Hematopoietic multipotent progenitor cell treated with erythropoietin and hydrocortisone succinate and interleukin-3 and kit ligand, for 17 days (in vitro differentiated cells): Measurements from ENCODE around the gene CCDC27.
"Not testable (repeated sequence)": the region's sequence is repeated elsewhere in the genome, so short reads cannot be mapped to it uniquely, and the experiment has no call there.

Experiments
- DNase-seq: peaks from one replicate; pipeline ENCODE4 v3.0.0-alpha.2; 2015; ENCODE audit warnings: low spot score

CCDC27 gene

DNA sequence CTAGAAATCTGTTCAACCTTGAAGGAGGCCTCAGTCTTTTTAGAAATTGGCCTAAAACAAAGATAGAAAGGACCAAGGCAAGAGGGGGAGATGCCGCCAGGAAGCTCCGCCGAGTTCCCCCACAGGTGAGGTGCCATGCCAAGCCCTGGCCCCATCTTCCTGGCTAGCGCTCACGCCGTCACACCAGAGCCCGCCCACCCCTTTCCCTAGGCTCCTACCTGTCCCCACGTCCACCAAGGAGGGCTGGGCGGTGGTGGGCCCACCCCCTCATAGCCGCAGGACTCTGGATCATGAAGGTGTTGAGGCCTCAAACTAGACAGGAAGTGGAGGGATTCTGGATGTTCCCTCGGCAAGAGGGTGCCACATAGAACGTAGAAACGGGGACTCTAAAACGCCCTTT lies 15.5 kb upstream of the CCDC27 start:
- DNase-seq = no peak

DNA sequence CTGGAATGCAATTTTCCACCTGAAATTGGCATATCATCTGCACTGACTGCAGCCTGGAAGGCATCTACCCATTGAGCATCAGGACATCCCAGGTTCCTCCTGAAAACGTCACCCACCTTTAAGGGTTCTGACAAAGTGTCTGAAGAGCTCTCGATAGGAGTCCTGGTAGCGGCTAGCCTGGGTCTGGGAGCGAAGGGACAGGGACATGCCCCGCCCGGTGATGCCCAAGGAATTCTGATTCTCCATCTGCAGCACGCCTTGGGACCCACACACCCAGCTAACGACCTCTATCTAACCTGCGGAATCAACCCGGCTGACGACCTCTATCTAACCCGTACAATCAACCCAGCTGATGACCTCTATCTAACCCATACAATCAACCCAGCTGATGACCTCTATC lies 13.3 kb upstream of the CCDC27 start:
- DNase-seq = no peak

DNA sequence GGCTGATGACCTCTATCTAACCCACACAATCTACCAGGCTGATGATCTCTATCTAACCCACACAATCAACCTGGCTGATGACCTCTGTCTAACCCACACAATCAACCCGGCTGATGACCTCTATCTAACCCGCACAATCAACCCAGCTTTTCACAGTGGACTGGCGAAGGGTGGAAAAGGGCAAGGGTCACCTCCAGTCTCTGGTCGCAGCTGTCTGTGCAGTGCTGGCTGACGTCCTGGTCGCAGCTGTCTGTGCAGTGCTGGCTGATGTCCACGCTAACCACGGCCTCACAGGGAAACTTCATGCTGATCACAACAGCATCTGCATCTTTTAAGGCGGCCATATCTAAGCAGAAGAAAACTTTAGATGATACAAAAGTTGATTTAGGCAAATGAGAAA lies 12.2 kb upstream of the CCDC27 start:
- no peak for DNase-seq

DNA sequence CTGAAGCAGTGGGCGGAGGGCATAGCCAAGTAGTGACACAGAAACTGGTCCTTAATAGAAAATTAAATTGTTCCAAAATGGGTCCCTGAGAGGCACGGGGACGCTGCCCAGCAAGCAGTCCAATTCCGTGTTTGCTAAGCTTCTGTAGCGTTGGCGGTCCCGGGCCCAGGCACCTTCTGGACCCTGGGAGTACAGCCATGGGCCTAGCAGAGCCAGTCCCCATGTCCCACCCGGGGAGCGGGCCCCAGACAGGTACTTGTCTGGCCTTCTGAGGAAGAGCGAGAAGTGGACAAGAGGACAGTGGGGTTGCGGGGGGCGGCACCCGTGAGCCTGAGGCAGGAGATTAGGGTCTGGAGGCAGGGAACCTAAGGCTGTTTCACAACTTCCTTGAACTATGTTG lies 11.5 kb upstream of the CCDC27 start:
- no peak for DNase-seq

DNA sequence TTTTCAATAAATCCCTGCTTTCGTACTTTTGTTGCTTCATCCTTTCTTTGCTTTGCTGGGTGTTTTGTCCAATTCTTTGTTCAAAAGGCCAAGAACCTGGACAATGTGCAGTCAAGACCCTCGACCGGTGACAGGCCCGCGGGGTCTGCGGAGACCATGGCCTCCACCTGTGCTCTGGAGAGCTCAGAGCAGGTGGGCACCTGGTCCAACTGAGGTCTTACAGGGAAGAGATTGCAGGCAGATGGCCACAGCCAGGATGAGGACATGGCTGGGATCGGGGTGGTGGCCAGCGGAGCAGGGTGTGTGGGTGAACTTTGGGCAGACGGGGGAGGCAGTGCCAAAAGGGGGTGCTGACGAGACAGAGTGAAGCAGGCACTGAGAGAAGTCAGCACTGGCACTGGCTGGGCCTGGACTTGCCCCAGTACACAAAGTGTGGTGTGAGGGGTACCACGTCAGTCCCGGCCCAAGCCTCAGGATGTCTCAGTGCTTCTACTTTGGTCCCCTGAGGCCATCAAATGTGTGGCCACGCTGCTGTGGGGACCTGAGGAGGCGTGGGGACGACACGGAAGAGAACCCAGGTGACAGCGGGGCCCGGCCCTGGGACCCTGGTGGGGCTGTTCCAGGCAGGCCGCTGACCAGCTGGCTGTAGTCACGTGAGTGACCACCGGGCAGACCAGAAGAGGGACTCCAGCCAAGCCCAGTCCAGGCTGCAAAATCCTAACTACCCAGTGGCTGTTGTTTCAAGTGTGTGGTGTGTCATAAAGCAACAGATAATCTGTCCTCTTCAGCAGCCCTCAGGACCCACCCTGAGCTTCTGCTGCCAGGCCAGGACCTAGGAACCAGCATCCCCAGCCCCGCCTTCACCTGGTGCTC lies 10.4 kb upstream of the CCDC27 start:
- no peak for DNase-seq

DNA sequence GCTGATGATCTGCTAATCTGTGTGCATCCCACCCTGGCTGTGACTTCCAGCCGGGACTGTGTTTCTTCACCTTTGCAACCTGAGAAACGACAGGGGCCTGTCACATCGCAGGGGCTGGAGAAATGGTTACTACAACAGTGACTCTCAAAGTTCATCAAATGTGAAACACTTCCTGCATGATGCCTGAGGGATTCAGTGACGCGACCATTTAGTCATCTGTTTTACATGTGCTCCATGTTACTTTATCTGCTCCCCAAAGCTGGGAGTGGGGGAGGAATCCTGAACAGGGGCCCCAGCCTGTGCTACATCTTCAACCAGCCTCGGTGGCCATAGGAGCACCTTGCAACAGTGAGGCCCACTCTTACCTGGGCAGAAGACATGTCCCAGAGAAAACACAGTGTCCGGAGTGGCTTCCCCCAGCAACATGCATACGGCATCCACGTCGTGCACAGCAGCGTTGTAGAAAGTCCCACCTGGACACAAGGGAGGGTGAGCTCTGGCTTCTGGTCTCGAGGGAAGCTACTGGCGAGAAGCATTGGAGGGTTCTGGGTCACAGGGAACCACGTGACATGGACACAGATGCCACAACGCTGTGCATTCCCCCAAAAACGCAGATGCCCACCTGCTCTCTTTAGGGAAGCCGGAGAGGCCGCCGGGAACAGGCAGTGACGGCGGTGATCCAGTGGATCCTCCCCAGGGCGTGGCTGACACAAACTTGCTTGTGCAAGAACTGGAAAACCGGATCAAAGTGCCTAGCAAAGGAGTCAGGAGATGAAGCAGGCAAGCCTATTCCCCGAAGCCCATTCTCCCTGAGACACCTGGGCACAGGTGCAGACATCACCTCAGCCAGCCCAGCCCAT lies 9.6 kb upstream of the CCDC27 start:
- DNase-seq = no peak

DNA sequence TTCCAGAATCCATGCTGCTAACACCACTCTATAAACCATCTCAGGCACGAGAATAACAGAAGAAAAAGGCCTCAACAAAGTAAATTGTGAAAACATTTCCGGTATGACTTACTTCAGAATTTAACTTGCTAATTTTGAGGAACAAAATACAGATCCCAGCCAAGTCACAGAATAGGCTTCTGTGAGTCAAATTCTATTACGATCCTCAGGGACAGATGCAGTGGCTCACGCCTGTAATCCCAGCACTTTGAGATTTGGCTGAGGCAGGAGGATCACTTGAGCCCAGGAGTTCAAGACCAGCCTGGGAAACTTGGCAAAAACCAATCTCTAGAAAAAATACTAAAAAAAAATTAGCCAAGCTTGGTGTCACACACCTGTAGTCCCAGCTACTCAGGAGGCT lies 8.8 kb upstream of the CCDC27 start:
- DNase-seq = no peak

DNA sequence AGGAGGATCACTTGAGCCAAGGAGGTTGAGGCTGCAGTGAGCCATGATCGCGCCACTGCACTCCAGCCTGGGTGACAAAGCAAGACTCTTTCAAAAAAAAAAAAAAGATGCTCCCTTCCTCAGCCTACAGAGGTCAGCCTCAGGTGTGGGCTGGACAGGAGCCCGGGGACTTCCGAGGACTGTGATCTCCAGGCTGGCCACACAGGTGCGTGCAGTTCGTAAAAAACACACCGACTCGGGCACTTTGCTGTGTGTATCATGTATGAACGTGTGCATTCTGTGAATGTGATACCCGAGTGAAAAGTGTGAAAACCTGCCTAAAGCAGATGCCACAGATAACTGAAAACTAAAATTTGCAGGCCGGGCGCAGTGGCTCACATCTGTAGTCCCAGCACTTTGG lies 8.4 kb upstream of the CCDC27 start:
- no peak for DNase-seq

DNA sequence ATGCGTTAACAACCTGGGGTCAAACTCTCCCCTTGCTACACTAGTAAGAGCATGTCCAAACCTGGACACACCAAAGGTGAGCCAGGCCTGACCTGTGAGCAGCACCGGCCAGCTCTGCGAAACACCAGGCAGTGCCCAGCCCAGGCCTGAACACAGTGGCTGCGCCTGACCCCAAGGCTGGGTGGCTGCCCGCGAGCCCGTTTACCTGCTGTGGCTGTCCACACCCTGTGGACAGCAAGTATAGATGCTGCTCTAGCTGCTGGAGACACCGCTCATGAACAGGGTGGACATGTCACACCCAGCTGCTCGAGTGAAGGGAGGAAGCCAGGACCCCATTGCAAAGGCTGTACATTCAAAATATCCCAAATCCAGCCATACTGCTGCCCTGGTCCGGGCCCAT lies 7.6 kb upstream of the CCDC27 start:
- no peak for DNase-seq

DNA sequence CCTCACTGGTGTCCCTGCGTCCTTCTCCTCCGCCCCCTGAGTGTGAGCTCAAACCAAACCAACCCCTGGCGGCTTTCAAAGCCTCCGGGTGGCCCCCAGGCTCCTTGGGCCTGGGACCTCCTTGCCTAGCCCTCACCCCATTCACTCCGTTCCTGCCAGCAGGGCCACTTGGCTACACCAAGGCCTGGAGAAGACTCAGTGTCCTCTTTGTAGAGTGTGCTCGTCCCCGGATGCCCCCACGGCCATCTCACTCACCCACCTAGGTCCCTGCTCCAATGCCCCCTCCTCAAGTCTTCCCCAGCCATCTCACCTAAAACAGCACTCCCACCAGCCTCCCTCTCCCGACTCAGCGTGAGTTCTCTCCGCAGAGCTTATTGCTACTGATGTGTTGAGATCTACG lies 7.2 kb upstream of the CCDC27 start:
- DNase-seq = no peak

DNA sequence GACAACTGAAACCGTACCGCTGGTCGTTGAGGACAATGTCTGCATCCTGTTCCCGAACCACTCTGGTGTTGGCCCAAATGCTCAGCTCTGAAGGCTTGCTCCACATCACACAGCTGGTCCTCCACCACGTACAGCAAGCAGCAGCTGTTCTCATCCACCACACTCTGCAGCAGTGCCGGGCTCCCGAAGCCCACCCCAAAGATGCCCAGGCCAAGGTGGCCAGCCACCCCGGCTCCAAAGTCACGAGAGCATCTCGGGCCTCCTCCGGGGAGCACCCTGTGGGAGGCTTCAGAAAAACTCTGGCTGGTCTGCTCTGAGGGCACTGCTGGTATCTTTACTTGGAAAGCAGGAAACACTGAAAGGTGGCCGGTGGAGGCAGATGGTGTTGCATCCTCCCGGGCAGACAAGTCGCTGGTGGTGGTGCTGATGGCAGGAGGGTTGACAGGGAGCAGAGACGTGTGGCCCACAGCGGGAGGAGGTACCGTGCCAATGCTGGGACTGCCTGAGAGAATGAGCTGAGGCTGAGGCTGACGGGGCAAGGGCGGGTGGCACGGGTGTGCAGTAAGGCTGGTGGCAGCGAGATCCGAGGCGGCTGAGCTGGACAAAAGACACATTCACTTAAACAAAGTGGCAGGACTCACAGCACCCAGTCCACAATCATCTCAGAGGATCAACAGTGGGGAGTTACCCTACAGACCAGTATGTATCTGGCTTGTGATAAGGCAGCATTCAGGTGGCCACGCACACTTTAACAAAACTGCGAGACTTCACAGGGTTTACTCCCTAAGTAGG lies 6.5 kb upstream of the CCDC27 start:
- no peak for DNase-seq

DNA sequence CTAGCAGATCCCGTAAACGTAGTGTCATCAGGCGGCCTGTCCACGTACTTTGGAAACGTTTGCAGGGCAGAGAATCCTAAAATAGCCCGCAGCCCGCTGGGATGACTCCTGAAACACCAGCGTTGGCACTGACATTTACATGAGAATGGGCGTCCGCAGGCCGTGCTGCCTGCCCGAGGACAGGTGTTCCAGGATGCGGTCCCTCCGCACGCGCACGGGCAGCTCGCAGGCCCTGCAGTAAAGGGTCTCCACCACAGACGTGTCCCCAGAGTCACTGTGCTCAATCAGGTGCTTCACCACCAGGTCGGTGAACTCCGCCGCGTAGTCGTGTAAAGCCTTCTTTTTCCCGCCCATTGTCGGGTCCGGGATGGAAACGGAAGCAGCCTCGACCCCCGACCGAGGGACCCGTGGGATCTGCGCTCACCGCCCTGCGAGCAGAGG lies 5.8 kb upstream of the CCDC27 start:
- DNase-seq = no peak

DNA sequence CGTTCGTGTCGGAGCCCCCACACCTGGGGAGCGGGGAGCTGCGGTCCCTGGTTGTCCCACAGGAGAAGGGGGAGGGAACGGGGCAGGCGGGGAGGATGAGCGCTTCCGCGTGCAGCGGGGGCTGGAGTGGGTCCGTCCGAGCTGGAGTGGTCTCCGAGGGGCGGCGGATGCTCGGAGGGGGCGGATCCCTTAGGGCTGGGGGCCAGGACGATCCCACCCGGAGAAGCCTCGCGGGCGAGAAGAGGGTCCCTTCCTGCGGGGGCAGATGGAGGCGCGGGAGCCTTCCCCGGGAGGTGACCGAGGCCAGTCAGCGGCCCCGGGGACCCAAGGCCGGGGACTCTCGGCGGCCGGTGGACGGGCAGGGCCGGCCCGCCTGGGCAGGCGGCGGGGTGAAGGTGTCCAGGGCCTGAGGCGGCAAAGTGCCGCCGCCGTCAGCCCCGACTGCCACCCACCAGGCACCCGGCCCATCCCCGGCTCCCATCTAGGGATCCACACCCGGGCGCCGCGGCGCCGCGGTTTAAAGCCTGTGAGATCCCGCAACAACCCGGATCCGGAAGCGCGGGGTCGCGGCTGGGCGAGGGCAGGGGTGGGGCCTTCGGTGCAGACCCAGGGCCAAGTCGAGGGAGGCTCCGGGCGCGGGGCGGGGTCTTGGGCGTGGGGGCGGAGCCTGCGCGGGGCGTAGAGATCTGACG lies 5.3 kb upstream of the CCDC27 start:
- DNase-seq = peak; percentile 69

DNA sequence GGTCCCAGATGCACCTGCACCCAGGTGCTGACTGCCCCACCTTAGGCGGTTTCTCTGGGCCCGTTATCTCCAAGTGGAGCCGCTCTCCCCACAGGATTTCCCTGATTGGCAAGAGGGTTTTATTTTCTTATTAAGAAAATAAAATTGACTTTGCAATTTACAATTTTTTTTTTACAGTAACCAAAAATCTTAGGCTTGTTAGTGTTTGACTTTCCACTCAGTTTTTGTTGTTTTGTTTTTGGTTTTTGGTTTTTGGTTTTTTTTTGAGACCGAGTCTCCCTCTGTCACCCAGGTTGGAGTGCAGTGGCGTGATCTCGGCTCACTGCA lies 4.8 kb upstream of the CCDC27 start:
- no peak for DNase-seq

DNA sequence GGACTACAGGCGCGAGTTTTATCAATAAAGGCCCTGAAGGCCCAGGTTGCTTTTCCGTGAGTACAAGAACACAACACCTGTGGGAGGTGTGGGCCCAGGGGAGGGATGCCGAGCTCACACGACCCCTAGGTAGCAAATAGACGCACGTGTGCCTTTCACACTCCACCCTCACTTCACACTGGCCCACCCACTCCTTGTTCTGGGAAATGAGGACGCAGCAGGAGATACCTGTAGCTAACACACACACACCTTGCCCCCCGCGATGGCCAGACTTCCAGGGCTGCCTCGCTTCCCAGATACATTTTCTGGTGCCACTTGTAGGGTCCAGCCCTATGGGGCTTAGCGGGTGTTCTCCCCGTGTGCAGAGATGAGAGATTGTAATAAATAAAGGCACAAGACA lies 4.3 kb upstream of the CCDC27 start:
- no peak for DNase-seq

DNA sequence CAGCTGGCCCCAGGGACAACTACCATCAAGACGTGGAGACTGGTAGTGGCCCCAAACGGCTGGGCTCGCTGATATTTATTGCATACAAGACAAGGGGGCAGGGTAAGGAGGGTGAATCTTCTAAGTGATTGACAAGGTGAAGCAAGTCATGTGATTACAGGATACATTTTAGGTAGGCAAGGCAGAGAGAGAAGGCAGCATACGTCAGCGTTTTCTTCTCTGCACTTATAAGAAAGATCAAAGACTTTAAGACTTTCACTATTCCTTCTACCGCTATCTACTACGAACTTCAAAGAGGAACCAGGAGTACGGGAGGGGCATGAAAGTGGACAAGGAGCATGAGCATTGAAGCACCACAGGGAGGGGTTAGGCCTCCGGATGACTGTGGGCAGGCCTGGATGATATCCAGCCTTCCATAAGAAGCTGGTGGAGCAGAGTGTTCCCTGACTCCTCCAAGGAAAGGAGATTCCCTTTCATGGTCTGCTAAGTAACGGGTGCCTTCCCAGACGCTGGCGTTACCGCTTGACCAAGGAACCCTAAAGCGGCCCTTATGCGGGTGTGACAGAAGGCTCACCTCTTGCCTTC lies 3.8 kb upstream of the CCDC27 start:
- not testable (repeated sequence) for DNase-seq

DNA sequence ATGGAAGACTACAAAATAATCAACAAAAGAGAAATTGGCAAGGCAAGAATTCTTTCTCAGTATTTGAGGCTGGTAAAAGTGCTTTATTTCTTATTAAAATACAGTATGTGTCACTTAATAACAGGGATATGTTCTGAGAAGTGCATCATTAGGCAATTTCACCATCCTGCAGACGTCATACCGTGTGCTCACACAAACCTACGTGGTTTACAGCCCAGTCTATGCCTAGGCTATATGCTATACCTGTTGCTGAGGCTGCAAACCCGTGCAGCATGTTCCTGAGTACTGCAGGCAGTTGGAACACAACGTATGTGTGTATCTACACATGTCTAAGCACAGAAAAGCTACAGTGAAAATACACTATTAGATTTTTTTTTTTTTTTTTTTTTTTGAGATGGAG lies 2.7 kb upstream of the CCDC27 start:
- DNase-seq = no peak

DNA sequence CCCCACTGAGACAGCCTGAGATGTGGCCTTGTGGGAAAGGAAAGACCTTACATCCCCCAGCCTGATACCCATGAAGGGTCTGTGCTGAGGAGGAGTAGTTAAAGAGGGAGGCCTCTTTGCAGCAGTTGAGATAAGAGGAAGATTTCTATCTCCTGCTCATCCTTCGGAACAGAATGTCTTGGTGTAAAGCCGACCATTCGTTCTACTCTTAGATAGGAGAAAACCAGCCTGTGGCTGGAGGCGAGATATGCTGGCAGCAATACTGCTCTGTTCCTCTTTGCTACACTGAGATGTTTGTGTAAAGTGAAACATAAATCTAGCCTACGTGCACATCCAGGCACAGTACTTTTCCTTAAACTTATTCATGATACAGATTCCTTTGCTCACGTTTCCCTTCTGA lies 1.5 kb upstream of the CCDC27 start:
- DNase-seq = peak; percentile 19

DNA sequence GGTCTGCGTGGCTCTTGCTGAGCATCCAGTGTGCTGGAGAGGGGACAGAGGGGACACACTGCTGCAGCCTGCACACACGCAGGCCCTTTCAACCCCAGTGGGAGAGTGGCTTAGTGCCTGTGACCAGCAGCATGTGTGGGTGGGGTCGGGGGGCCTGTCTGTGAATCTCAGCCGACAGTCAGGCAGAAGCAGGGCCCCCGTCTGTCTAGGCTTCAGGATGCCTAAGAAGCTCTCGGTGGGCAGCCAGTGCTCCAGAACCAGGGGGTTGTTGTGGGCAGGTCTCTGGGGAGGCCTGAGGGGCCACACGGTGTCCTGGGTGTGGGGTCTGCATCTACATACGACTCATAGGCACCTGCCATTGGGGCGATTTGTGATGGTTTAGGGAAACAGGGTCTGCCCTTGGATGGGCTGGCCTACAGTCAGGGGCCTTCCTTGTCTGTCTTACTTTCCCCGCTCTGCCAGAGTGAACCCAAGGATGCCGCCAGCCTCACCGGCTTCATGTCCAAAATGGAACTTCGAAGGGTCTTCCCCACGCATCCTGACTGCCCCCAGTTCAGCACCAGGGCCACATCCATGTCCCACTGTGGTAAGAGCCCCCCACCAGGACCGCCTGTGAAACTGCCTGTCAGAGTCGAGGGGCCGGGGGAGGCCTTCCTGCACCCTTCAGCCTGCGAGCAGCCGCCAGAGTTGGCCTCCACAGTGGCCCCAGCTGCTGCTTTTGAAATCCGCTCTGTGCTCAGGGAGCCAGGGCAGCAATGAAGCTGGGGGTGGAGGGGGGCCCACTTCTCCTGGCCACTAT lies 1.6 kb downstream of the CCDC27 start:
- DNase-seq = no peak

DNA sequence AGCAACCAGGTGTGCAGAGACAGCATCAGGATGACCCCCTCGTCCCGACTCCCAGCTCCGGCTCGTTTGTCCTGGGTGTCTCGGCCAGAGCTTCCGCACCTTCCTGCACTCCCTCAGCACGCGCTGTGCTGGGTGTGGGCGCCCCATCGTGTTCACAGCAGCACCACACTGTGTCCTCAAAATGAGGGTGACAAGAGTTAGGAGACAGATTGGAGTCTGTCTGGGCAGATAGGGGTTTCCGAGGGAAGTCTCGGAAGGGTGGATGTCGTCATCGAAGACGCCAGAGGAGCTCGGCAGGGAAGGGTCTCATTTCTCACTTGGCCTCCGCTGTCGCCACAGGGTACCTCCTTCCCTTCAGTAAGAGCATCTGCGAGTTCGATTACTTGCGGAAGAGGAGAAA lies 4.1 kb downstream of the CCDC27 start:
- DNase-seq = no peak

DNA sequence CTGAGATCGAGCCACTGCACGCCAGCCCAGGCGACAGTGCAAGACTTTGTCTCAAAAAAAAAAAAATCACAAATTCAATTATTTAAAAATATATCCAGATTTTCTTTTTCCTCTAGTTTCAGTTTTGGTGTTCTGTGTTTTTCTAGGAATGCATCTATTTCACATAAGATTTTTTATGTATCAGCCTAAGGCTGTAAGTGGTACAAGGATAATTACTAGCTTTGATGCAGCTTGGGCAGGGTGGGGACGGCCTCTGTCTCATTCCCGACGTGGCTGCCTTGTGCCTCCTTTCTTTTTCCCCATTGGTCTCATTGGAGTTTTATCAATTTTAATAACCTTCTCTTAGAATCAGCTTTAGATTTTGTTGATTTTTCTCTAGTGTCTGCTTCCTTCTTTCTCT lies 6.9 kb downstream of the CCDC27 start:
- DNase-seq = no peak
